ENCODE measurements around the gene TICAM1. TPM values are rescaled to one million over a fixed set of nuclear protein-coding genes. Genes with fewer than 3 reads are reported as not detected.
A peak's percentile ranks its signal among the peaks of the same experiment; 100 is the strongest.
"Not testable (repeated sequence)": the region's sequence is repeated elsewhere in the genome, so short reads cannot be mapped to it uniquely, and the experiment has no call there.

TICAM1 gene
- total RNA-seq, 1 donor from 2014 or later = 13.6 TPM

- no peak for DNase-seq (ENCODE audit: low spot score)
These were observed 25.1 kb downstream of the TICAM1 start for GRCh38 chr19:4806384-4806783.

GRCh38 chr19:4805140-4805539 lies 26.4 kb downstream of the TICAM1 start:
- not testable (repeated sequence) for DNase-seq (ENCODE audit: low spot score)

- DNase-seq (ENCODE audit: low spot score) = no peak
These were observed 27.5 kb downstream of the TICAM1 start for GRCh38 chr19:4803736-4804695.

GRCh38 chr19:4802711-4803110 lies 28.8 kb downstream of the TICAM1 start:
- DNase-seq (ENCODE audit: low spot score) = no peak

- no peak for DNase-seq (ENCODE audit: low spot score)
These were observed 30.4 kb downstream of the TICAM1 start for GRCh38 chr19:4801085-4801619.

GRCh38 chr19:4800591-4801081 lies 30.9 kb downstream of the TICAM1 start:
- DNase-seq (ENCODE audit: low spot score) = no peak

- DNase-seq (ENCODE audit: low spot score) = no peak
These were observed 36.1 kb downstream of the TICAM1 start for GRCh38 chr19:4795400-4795799.

- DNase-seq (ENCODE audit: low spot score) = no peak
These were observed 36.5 kb downstream of the TICAM1 start for GRCh38 chr19:4794971-4795370.

- not testable (repeated sequence) for DNase-seq (ENCODE audit: low spot score)
These were observed 38.2 kb downstream of the TICAM1 start for GRCh38 chr19:4793278-4793677.

GRCh38 chr19:4792866-4793195 lies 38.7 kb downstream of the TICAM1 start:
- DNase-seq (ENCODE audit: low spot score) = not testable (repeated sequence)

- not testable (repeated sequence) for DNase-seq (ENCODE audit: low spot score)
These were observed 39.3 kb downstream of the TICAM1 start for GRCh38 chr19:4792019-4792865.

- DNase-seq (ENCODE audit: low spot score) = peak; percentile 98
These were observed 40.1 kb downstream of the TICAM1 start, which contains the start of gene FEM1A for GRCh38 chr19:4791183-4792018. FEM1A (plus strand) TSS chr19:4791734; CDS start chr19:4791855, 121 bp downstream.

GRCh38 chr19:4786412-4787016 lies 45.0 kb downstream of the TICAM1 start:
- not testable (repeated sequence) for DNase-seq (ENCODE audit: low spot score)

GRCh38 chr19:4781801-4782200 lies 49.7 kb downstream of the TICAM1 start:
- no peak for DNase-seq (ENCODE audit: low spot score)

- no peak for DNase-seq (ENCODE audit: low spot score)
These were observed 50.7 kb downstream of the TICAM1 start for GRCh38 chr19:4780860-4781259.

GRCh38 chr19:4778124-4778523 lies 53.4 kb downstream of the TICAM1 start:
- not testable (repeated sequence) for DNase-seq (ENCODE audit: low spot score)

GRCh38 chr19:4776436-4777211 lies 54.9 kb downstream of the TICAM1 start:
- no peak for DNase-seq (ENCODE audit: low spot score)

- DNase-seq (ENCODE audit: low spot score) = no peak
These were observed 55.8 kb downstream of the TICAM1 start for GRCh38 chr19:4775627-4776152.

- no peak for DNase-seq (ENCODE audit: low spot score)
These were observed 57.4 kb downstream of the TICAM1 start for GRCh38 chr19:4774136-4774535.

Data from mesenteric fat pad (tissue), 1 donor.